COLO668 (cell line): ENCODE measurements around the gene KCNK15.
A peak's percentile ranks its signal among the peaks of the same experiment; 100 is the strongest.
"Not testable (repeated sequence)": the region's sequence is repeated elsewhere in the genome, so short reads cannot be mapped to it uniquely, and the experiment has no call there.

Source experiments
- DNase-seq: peaks from one replicate; lab custom pipeline; 2025; ENCODE audit not compliant: unreplicated experiment; lab: John Stamatoyannopoulos, UW

KCNK15 gene

GRCh38 chr20:44745598-44746366 lies at the start of gene KCNK15:
TSS of gene KCNK15 (plus strand) at chr20:44745865. CDS start at chr20:44745911, 46 bp downstream.
- peak; percentile 58 for DNase-seq

- DNase-seq = no peak
These were observed 49.4 kb upstream of the KCNK15 start for GRCh38 chr20:44696315-44696714.

GRCh38 chr20:44697041-44697440 lies 48.6 kb upstream of the KCNK15 start:
- not testable (repeated sequence) for DNase-seq

GRCh38 chr20:44698351-44698750 lies 47.3 kb upstream of the KCNK15 start:
- no peak for DNase-seq

- peak; percentile 12 for DNase-seq
These were observed 45.4 kb upstream of the KCNK15 start for GRCh38 chr20:44700306-44700705.

GRCh38 chr20:44701118-44701857 lies 44.4 kb upstream of the KCNK15 start:
- no peak for DNase-seq

GRCh38 chr20:44701858-44702256 lies 43.8 kb upstream of the KCNK15 start:
- DNase-seq = no peak

- DNase-seq = no peak
These were observed 42.9 kb upstream of the KCNK15 start for GRCh38 chr20:44702776-44703175.

GRCh38 chr20:44703183-44703925 lies 42.3 kb upstream of the KCNK15 start:
- DNase-seq = no peak

- DNase-seq = no peak
These were observed 41.6 kb upstream of the KCNK15 start for GRCh38 chr20:44703956-44704488.

GRCh38 chr20:44704551-44704971 lies 41.1 kb upstream of the KCNK15 start:
- DNase-seq = no peak

- DNase-seq = no peak
These were observed 40.1 kb upstream of the KCNK15 start for GRCh38 chr20:44705364-44706094.

- no peak for DNase-seq
These were observed 39.2 kb upstream of the KCNK15 start for GRCh38 chr20:44706301-44707017.

- DNase-seq = no peak
These were observed 38.6 kb upstream of the KCNK15 start for GRCh38 chr20:44707018-44707579.

GRCh38 chr20:44709380-44709779 lies 36.3 kb upstream of the KCNK15 start:
- DNase-seq = no peak

- DNase-seq = no peak
These were observed 35.9 kb upstream of the KCNK15 start for GRCh38 chr20:44709797-44710196.

GRCh38 chr20:44711237-44711636 lies 34.4 kb upstream of the KCNK15 start:
- DNase-seq = no peak

GRCh38 chr20:44714102-44714700 lies 31.5 kb upstream of the KCNK15 start:
- DNase-seq = no peak
